Keratinocyte (primary cell): Measurements from ENCODE around the gene EIF2S1. TPM values are rescaled to one million over a fixed set of nuclear protein-coding genes. Genes with fewer than 3 reads are reported as not detected.

ENCODE experiments used
- DNase-seq: peaks from one replicate; pipeline ENCODE4 v3.0.0-alpha.2; 2011; ENCODE audit warnings: low read depth, missing footprints, low spot score
- FAIRE-seq: peaks from 2 replicates; lab custom pipeline; 2011; peaks lifted over from hg19 to GRCh38; lab: Jason Lieb, UNC
- H2AFZ ChIP-seq: 2 replicates; pipeline ENCODE4 v1.6.0; 2012; ENCODE audit warnings: low read length, control low read depth, inconsistent platforms; ENCODE audit not compliant: control insufficient read depth
- H3K27ac ChIP-seq: 2 replicates; pipeline ENCODE4 v1.5.1; 2011; ENCODE audit warnings: low read length; ENCODE audit not compliant: control insufficient read depth, insufficient read depth
- H3K27me3 ChIP-seq: 3 replicates; pipeline ENCODE4 v1.6.0; 2011; ENCODE audit warnings: low read length; ENCODE audit not compliant: control insufficient read depth, insufficient read depth; ENCODE audit errors: extremely low read depth
- H3K36me3 ChIP-seq, 2 experiments: 2 replicates in 1 of 2; 3 replicates in 1 of 2; pipeline ENCODE4 v1.5.1; 2011; ENCODE audit warnings: low read length in 2 of 2, mild to moderate bottlenecking in 1 of 2; ENCODE audit not compliant: control insufficient read depth in 2 of 2, insufficient read depth in 2 of 2; ENCODE audit errors: extremely low read depth in 1 of 2
- H3K4me1 ChIP-seq: 3 replicates; pipeline ENCODE4 v1.5.1; 2011; ENCODE audit warnings: low read length; ENCODE audit not compliant: control insufficient read depth, insufficient read depth; ENCODE audit errors: extremely low read depth
- H3K4me2 ChIP-seq: 3 replicates; pipeline ENCODE4 v1.6.0; 2011; ENCODE audit warnings: low read depth, low read length; ENCODE audit not compliant: control insufficient read depth, insufficient read depth; ENCODE audit errors: extremely low read depth
- H3K4me3 ChIP-seq, 3 experiments: fragments of 200-600 bp in 1 of 3; sonication (generic) in 1 of 3; 2 replicates in 2 of 3; 3 replicates in 1 of 3; pipeline ENCODE4 v1.5.1; 2011 to 2016; ENCODE audit warnings: low read length in 3 of 3, mild to moderate bottlenecking in 3 of 3, control low read depth in 2 of 3, inconsistent platforms in 1 of 3, low read depth in 1 of 3, mixed read lengths in 1 of 3, mixed run types in 1 of 3, moderate library complexity in 1 of 3; ENCODE audit not compliant: control insufficient read depth in 2 of 3, insufficient read depth in 2 of 3; ENCODE audit errors: extremely low read depth in 1 of 3
- H3K79me2 ChIP-seq: 2 replicates; pipeline ENCODE4 v1.6.0; 2012; ENCODE audit warnings: low read length; ENCODE audit not compliant: control insufficient read depth, insufficient read depth
- H3K9ac ChIP-seq: 3 replicates; pipeline ENCODE4 v1.6.0; 2011; ENCODE audit warnings: low read length; ENCODE audit not compliant: control insufficient read depth, insufficient read depth; ENCODE audit errors: extremely low read depth
- H3K9me1 ChIP-seq: 3 replicates; pipeline ENCODE4 v1.6.0; 2011; ENCODE audit warnings: low read length; ENCODE audit not compliant: control insufficient read depth, insufficient read depth; ENCODE audit errors: extremely low read depth
- H3K9me3 ChIP-seq: 2 replicates; pipeline ENCODE4 v1.5.1; 2012; ENCODE audit warnings: low read depth, low read length; ENCODE audit not compliant: control insufficient read depth
- H4K20me1 ChIP-seq: 3 replicates; pipeline ENCODE4 v1.6.0; 2011; ENCODE audit warnings: low read length; ENCODE audit not compliant: control insufficient read depth, insufficient read depth; ENCODE audit errors: extremely low read depth
- CTCF ChIP-seq, 3 experiments: IDR thresholded peaks in 1 of 3; conservative IDR thresholded peaks in 1 of 3; optimal IDR thresholded peaks in 1 of 3; 2 replicates in 2 of 3; 3 replicates in 1 of 3; pipeline versions ENCODE3 to v1.5.1; 2011; ENCODE audit warnings: low read length in 3 of 3, mild to moderate bottlenecking in 3 of 3, moderate library complexity in 2 of 3, control low read depth in 1 of 3, inconsistent platforms in 1 of 3; ENCODE audit not compliant: insufficient read depth in 2 of 3; ENCODE audit errors: extremely low read depth in 1 of 3
- EZH2 ChIP-seq: IDR thresholded peaks from one replicate; pipeline ENCODE4 v1.6.1; 2012; ENCODE audit warnings: inconsistent platforms, mild to moderate bottlenecking, low read length, moderate library complexity
- dilution Hi-C: fragments of 300-500 bp; cut with MboI; formaldehyde crosslinking; loops from one replicate; pipeline ENCODE4 v1.7.0; 2020; ENCODE audit warnings: low sequenced_read_pairs; ENCODE audit not compliant: extremely low pct_ligation_motif_present
- polyA plus RNA-seq, 5 experiments: library from polyadenylated mRNA; depleted of rRNA in 3 of 5; stranded (reverse) in 3 of 5; stranded (forward) in 1 of 5; unstranded in 1 of 5; fragments of >200 nt; gene quantifications; 1 replicate in 1 of 5; 2 replicates in 3 of 5; 3 replicates in 1 of 5; pipeline versions ENCODE4 v1.2.1 to v1.2.3, GENCODE V29; 2011 to 2012; ENCODE audit warnings: missing spikeins in 2 of 5, low read depth in 1 of 5, low replicate concordance in 1 of 5

EIF2S1 gene
- polyA plus RNA-seq, 1 donor (not counting 4 experiments of a cell fraction or from before 2014, with no cell fraction given): 294 TPM

DNA sequence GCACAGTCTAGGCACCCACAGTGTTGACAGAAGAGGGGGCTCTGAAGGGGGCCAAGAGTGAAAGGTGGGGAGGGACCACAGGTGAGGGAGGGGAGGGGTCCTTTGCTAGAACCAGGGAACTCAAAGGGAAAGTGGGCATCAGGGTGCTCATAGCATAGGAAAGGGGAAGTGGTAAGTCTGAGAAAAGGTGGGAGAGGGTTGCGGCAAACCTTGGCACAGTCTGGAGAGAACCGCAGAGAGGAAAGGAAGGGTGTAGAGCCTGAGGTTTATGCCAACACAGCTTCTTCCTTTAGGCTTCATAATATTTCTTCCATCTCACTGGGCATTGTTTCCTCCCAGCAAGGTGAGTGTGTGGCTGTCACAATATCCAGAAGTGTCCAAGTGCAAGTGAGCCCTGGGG, 63.3 kb downstream of the EIF2S1 start:
- Histone ChIP-seq H2AFZ (peak overlapping the region; percentile 37), H3K9ac (no peak overlapping the region), H3K9me3 (no peaks in the 10 kb centered on the region), H3K4me2 (no peak overlapping the region), H3K36me3 (no peaks in the 10 kb centered on the region), H3K9me1 (no peaks in the 10 kb centered on the region), H3K27ac (no peak overlapping the region), H4K20me1 (no peaks in the 10 kb centered on the region), H3K4me1 (peaks cover 42% of the 10 kb centered on the region), H3K4me3 (no peak overlapping the region), H3K27me3 (no peaks in the 10 kb centered on the region), H3K79me2 (no peaks in the 10 kb centered on the region)
- dilution Hi-C loops: no loop called here
- FAIRE-seq (no peak), DNase-seq (no peak)
- TF ChIP-seq CTCF (optimal IDR thresholded peaks at IDR 0.05 in 1 of 3, IDR thresholded peaks at IDR 0.05 in 1 of 3, conservative IDR thresholded peaks at IDR 0.05 in 1 of 3; ENCODE audit: extremely low read depth in 1 of 3, insufficient read depth in 2 of 3, low read length in 3 of 3): no peak
- TF ChIP-seq EZH2: no peak

DNA sequence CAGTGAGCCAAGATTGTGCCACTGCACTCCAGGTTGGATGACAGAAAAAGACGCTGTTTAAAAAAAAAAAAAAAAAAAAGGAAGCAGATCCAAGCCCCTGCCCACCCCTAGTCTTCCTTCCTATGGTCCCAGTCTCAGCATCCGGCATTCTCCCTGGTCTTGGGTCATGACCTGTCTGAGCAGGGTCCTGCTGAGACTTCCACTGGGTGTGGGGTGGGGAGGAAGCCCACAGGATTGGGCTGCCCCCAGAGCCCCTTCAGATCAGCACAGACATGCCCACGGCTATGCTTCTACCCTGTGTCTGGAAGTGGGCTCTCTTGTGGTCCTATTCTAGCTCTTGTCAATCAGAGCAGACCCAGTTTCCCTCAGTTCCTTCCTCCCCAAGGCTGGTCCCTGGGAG, 64.4 kb downstream of the EIF2S1 start:
- Histone ChIP-seq H3K79me2 (no peaks in the 10 kb centered on the region), H3K27me3 (no peaks in the 10 kb centered on the region), H3K36me3 (no peaks in the 10 kb centered on the region), H3K9ac (no peak overlapping the region), H3K4me1 (peaks cover 35% of the 10 kb centered on the region), H3K9me1 (no peaks in the 10 kb centered on the region), H3K27ac (no peak overlapping the region), H4K20me1 (no peaks in the 10 kb centered on the region), H3K4me2 (no peak overlapping the region), H3K4me3 (no peak overlapping the region), H2AFZ (no peak overlapping the region), H3K9me3 (no peaks in the 10 kb centered on the region)
- no peak for FAIRE-seq
- no peak for DNase-seq
- dilution Hi-C loops: no loop called here
- no peak for TF ChIP-seq CTCF (optimal IDR thresholded peaks at IDR 0.05 in 1 of 3, IDR thresholded peaks at IDR 0.05 in 1 of 3, conservative IDR thresholded peaks at IDR 0.05 in 1 of 3; ENCODE audit: extremely low read depth in 1 of 3, insufficient read depth in 2 of 3, low read length in 3 of 3)
- no peak for TF ChIP-seq EZH2
